ENCODE measurements around the gene B9D1.

B9D1 gene

GRCh38 chr17:19301274-19301951 is 61.1 kb downstream of the B9D1 start:
- Histone ChIP-seq H2AFZ (ENCODE audit: low read depth, low read length, severe bottlenecking) (no peak overlapping the region), H3K79me2 (ENCODE audit: insufficient read depth, low read length) (no peaks in the 10 kb centered on the region), H3K27me3 (ENCODE audit: low read length) (no peaks in the 10 kb centered on the region), H3K9me2 (replicated peaks; ENCODE audit: insufficient read depth, low read length) (no peaks in the 10 kb centered on the region), H3K4me2 (ENCODE audit: low read depth, low read length, poor library complexity, severe bottlenecking) (no peak overlapping the region), H3F3A (ENCODE audit: insufficient read depth) (peaks cover 10% of the 10 kb centered on the region), H3K27ac (ENCODE audit: low read depth, low read length) (no peak overlapping the region), H3K36me3 (ENCODE audit: low read length) (no peaks in the 10 kb centered on the region), H3K9me3 (ENCODE audit: insufficient read depth, low read length) (no peaks in the 10 kb centered on the region), H3K4me3 (ENCODE audit: insufficient read depth, low read length, poor library complexity, severe bottlenecking) (no peak overlapping the region), H4K20me1 (ENCODE audit: low read depth, low read length) (no peaks in the 10 kb centered on the region), H3K9ac (ENCODE audit: low read length) (no peak overlapping the region)
- TF ChIP-seq CTCF (IDR thresholded peaks at IDR 0.05; ENCODE audit: insufficient read depth, low read length, poor library complexity, severe bottlenecking) (no peak), EZH2phosphoT487 (conservative IDR thresholded peaks at IDR 0.05; ENCODE audit: low read length) (no peak)

- H3K4me3 ChIP-seq (ENCODE audit: insufficient read depth, low read length, poor library complexity, severe bottlenecking) = no peak overlapping the region
These were observed 62.7 kb downstream of the B9D1 start for GRCh38 chr17:19299866-19300265.

GRCh38 chr17:19299214-19299747 is 63.2 kb downstream of the B9D1 start:
- no peaks in the 10 kb centered on the region for H3K9me3 ChIP-seq (ENCODE audit: insufficient read depth, low read length)
- no peaks in the 10 kb centered on the region for H3F3A ChIP-seq (ENCODE audit: insufficient read depth)
- no peak overlapping the region for H3K4me2 ChIP-seq (ENCODE audit: low read depth, low read length, poor library complexity, severe bottlenecking)
- H3K4me3 ChIP-seq (ENCODE audit: insufficient read depth, low read length, poor library complexity, severe bottlenecking) = no peak overlapping the region
- TF ChIP-seq EZH2phosphoT487 (conservative IDR thresholded peaks at IDR 0.05; ENCODE audit: low read length) (no peak), CTCF (IDR thresholded peaks at IDR 0.05; ENCODE audit: insufficient read depth, low read length, poor library complexity, severe bottlenecking) (no peak)
- H3K27me3 ChIP-seq (ENCODE audit: low read length) = no peaks in the 10 kb centered on the region
- no peaks in the 10 kb centered on the region for H3K79me2 ChIP-seq (ENCODE audit: insufficient read depth, low read length)
- no peaks in the 10 kb centered on the region for H4K20me1 ChIP-seq (ENCODE audit: low read depth, low read length)
- no peaks in the 10 kb centered on the region for H3K36me3 ChIP-seq (ENCODE audit: low read length)
- H3K9ac ChIP-seq (ENCODE audit: low read length) = no peak overlapping the region
- H2AFZ ChIP-seq (ENCODE audit: low read depth, low read length, severe bottlenecking) = no peak overlapping the region
- no peak overlapping the region for H3K27ac ChIP-seq (ENCODE audit: low read depth, low read length)
- no peaks in the 10 kb centered on the region for H3K9me2 ChIP-seq (replicated peaks; ENCODE audit: insufficient read depth, low read length)

More at GRCh38 chr17:19299866-19300265, 62.7 kb downstream of the B9D1 start:
- Histone ChIP-seq H3K4me2 (ENCODE audit: low read depth, low read length, poor library complexity, severe bottlenecking) (no peak overlapping the region), H3F3A (ENCODE audit: insufficient read depth) (no peaks in the 10 kb centered on the region), H3K9ac (ENCODE audit: low read length) (no peak overlapping the region), H3K36me3 (ENCODE audit: low read length) (no peaks in the 10 kb centered on the region), H4K20me1 (ENCODE audit: low read depth, low read length) (no peaks in the 10 kb centered on the region), H3K9me2 (replicated peaks; ENCODE audit: insufficient read depth, low read length) (no peaks in the 10 kb centered on the region), H3K9me3 (ENCODE audit: insufficient read depth, low read length) (no peaks in the 10 kb centered on the region), H2AFZ (ENCODE audit: low read depth, low read length, severe bottlenecking) (no peak overlapping the region), H3K79me2 (ENCODE audit: insufficient read depth, low read length) (no peaks in the 10 kb centered on the region), H3K27me3 (ENCODE audit: low read length) (no peaks in the 10 kb centered on the region), H3K27ac (ENCODE audit: low read depth, low read length) (no peak overlapping the region)
- no peak for TF ChIP-seq EZH2phosphoT487 (conservative IDR thresholded peaks at IDR 0.05; ENCODE audit: low read length)
- no peak for TF ChIP-seq CTCF (IDR thresholded peaks at IDR 0.05; ENCODE audit: insufficient read depth, low read length, poor library complexity, severe bottlenecking)

All from SU-DHL-6 (cell line).